ENCODE measurements around the gene TOX4.

Gene TOX4

DNA sequence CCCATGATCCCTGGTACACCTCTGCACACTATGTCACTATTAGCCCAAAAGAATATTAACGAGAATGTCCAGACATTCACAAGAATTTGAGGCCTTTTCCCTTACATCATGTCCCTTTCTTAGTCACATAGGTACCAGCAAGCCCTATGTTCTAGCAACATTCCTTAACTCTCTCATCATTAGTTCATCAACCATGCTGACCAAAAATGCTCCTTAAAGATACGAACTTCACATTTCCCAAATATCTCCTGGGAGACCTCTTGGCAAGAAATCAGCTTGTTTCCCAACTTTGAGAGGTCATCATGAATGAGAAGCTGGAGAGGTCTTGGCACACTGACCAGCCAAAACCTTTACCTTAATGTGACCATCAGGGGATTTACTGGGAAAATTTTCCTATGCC is 44.5 kb downstream of the TOX4 start:
- TF ChIP-seq, protein P1, sequence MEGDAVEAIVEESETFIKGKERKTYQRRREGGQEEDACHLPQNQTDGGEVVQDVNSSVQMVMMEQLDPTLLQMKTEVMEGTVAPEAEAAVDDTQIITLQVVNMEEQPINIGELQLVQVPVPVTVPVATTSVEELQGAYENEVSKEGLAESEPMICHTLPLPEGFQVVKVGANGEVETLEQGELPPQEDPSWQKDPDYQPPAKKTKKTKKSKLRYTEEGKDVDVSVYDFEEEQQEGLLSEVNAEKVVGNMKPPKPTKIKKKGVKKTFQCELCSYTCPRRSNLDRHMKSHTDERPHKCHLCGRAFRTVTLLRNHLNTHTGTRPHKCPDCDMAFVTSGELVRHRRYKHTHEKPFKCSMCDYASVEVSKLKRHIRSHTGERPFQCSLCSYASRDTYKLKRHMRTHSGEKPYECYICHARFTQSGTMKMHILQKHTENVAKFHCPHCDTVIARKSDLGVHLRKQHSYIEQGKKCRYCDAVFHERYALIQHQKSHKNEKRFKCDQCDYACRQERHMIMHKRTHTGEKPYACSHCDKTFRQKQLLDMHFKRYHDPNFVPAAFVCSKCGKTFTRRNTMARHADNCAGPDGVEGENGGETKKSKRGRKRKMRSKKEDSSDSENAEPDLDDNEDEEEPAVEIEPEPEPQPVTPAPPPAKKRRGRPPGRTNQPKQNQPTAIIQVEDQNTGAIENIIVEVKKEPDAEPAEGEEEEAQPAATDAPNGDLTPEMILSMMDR (conservative IDR thresholded peaks at IDR 0.05) = no peak
- no peak for TF ChIP-seq ZFX (IDR thresholded peaks at IDR 0.05)
- H3K27ac ChIP-seq = no peak overlapping the region

DNA sequence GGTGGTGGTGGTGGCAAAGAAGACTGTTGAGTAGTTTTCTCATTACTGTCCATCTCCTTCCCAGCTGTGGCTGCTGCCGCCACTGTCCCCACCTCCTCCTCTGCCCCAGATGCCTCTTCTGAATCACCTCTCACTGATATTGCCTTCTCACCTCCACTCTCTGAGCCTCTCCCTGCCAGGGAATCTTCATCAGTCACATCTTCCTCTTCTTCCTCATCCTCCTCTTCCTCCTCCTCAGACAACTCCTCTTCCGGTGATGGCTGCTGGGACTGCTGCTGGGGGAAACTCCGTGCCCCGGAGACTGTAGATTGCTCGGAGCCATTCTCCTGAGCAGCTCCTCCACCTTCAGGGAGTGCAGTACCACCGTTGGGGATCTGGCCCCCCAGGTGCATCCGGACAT is 46.2 kb downstream of the TOX4 start:
- TF ChIP-seq ZFX (IDR thresholded peaks at IDR 0.05) = no peak
- TF ChIP-seq, protein P1 (conservative IDR thresholded peaks at IDR 0.05) = no peak
- H3K27ac ChIP-seq = no peak overlapping the region

DNA sequence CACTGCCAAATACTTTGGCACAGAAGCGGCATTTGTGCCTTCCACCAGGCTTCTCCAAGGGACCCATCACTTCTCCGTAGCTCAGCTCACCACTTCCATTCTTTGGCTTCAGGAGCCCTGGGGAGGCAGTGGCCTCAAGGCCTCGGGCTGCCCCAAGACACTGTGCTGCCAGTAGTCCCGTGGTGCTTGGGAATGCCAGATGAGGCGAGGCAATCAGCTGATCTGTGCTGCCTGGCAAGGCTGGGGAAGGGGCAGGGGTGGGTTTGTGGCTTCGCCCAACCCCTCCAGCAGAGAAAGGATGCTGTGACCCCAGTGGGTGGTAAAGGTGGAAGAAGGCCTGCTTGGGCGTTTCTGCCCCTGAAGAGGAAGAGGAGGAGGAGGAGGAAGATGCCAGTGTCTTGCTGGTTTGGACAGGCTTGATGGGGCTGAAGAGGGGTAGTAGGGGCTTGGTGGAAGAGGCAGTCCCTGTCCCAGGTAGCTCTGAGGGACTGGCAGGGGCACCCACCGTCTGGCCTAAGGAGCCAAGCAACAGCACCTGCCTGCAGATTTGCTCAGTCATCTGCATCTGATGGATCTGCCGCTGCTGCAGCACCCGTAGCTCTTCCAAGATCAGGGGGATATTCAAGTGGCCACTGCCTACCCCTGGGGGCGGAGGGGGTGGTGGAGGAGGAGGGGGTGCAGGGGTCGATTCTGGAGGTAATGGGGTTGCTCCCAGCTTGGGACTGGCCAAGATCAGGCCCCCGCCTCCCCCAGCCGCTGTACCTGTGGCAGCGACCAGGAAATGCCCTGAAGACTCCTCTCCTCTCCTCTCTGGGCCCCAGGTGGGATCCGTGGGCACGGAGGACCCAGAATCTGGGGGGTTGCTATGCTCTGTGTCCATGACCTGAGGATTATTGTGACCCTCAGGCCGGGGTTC is 47.8 kb downstream of the TOX4 start:
- no peak overlapping the region for H3K27ac ChIP-seq

DNA sequence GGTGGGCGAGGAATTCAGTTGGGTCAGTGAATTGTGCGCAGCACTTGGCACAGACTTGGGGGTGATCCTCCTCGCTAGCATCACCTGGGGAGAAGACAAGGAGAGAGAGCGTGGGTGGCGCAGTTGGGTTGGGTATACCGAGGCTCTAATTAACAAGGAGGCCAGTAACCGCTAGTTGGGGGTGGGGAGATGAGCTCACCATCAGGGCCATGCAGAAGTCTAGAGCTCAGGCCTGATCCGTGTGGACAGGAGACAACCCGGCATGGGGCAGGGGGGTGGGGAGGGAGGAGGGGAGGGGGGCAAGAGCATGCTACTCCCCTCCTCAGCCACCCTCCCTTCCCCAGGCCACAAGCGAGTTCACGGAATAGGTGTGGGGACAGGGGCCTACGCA is 48.6 kb downstream of the TOX4 start:
- peak overlapping the region; percentile 63 for H3K27ac ChIP-seq
- TF ChIP-seq, protein P1 (conservative IDR thresholded peaks at IDR 0.05) = no peak
- no peak for TF ChIP-seq ZFX (IDR thresholded peaks at IDR 0.05)

More for the DNA sequence above, 47.8 kb downstream of the TOX4 start:
- no peak for TF ChIP-seq ZFX (IDR thresholded peaks at IDR 0.05)
- TF ChIP-seq, protein P1 (conservative IDR thresholded peaks at IDR 0.05) = no peak

DNA sequence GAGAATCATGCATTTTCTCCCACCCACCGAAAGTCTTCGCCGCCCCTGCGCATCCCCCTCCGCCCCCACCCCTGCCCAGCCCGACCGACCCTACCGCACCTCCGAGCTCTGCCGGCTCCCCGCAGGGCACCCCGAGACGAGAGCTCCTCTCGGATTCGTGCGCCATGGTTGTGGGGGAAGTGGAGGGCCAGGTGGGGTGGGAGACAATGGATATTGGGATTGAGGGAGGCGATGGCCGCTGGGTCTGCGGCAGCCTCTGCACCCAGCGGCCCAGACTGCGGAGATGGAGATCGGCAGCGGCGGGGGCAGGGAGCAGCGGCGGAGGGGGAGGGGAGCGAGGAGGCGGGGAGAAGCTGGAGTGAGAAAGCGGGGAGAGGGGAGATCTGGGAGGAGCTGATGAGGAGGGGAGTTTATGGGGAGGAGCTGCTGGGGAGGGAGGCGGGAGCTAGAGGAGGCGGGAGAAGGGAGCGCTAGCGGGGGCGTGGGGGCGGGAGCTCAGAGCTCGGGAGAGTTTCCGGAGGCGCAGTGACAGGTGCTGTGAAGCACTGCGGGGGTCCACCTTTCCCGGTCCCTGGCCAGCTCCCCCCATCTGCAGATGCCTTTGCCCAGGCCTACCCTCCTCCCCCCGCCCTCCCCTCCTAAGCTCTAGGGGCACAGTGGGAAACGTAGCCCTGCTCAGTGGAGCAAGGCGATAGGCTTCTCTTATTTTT is 49.1 kb downstream of the TOX4 start, which contains the start of gene SALL2:
Gene SALL2, minus strand, starts transcription at position 385 of the 710 bp plus-strand sequence. Its CDS starts 219 bp downstream, at position 166.
- TF ChIP-seq ZFX (IDR thresholded peaks at IDR 0.05) = no peak
- TF ChIP-seq, protein P1 (conservative IDR thresholded peaks at IDR 0.05) = no peak
- H3K27ac ChIP-seq = peak within 1 kb of the TSS; percentile 63

DNA sequence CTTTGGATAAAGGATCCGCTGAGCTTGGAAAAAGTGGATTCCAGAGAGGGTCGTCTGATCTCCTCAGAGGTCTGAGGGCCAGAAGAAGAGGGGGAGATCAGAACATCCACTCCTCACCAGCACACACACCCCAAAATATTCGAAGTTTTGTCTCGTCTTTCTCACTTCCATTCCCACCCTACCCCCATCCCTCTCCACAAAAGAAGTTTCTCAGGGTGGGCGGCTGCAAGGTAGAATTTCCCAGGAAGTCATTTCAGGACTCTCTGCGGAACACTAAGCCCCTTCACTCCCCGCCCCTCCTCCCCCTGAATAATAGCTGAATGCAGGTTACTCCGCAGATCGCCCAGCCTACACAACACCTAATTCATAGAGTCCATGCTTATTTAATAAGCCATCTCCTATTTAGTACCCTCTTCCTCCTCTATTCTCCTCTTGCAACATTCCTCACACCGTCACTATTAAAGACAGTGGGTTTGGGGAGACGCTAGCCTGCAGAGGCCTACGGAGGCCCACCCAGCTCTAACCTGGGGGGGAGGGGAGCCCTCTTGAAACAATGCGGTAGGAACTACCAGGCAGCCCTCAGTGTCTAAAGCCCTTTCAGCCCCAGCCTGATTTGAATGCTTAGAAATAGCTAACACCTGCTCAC is 49.8 kb downstream of the TOX4 start:
- H3K27ac ChIP-seq = peak overlapping the region; percentile 63; the same call in 1 of the 2 replicates
- TF ChIP-seq, protein P1 (conservative IDR thresholded peaks at IDR 0.05) = no peak
- no peak for TF ChIP-seq ZFX (IDR thresholded peaks at IDR 0.05)

Data from C4-2B (cell line).